Measurements from ENCODE around the gene TOE1. TPM values are rescaled to one million over a fixed set of nuclear protein-coding genes. Genes with fewer than 3 reads are reported as not detected.

Gene TOE1
- total and polyA plus RNA-seq, 2 of the 8 experiments (the other 6 are each of a cell fraction or from before 2014, with no cell fraction given), result 15.2 to 25.8 TPM

GRCh38 chr1:45346473-45346872 lies 6.5 kb downstream of the TOE1 start (continued):
- TF ChIP-seq CHD7 (IDR thresholded peaks at IDR 0.05; ENCODE audit: insufficient replicate concordance, low read length), result no peak
- TF ChIP-seq USF2 (IDR thresholded peaks at IDR 0.05; ENCODE audit: low read length), result no peak
- no peak for TF ChIP-seq GTF2F1 (IDR thresholded peaks at IDR 0.05; ENCODE audit: borderline replicate concordance, low read depth, low read length)
- no peak for TF ChIP-seq TAF1 (IDR thresholded peaks at IDR 0.05; ENCODE audit: low read depth, low read length)
- no peak for TF ChIP-seq CHD2 (IDR thresholded peaks at IDR 0.05; ENCODE audit: low read length)
- no peak for TF ChIP-seq KDM1A (IDR thresholded peaks at IDR 0.05; ENCODE audit: borderline replicate concordance, low read length)
- no peak for TF ChIP-seq EP300 (IDR thresholded peaks at IDR 0.05; ENCODE audit: borderline replicate concordance in 1 of 2, low read depth in 2 of 2, low read length in 2 of 2)
- no peak for TF ChIP-seq CTCF (IDR thresholded peaks at IDR 0.05; ENCODE audit: control extremely low read depth in 1 of 3, insufficient read depth in 1 of 3, low read depth in 1 of 3, low read length in 3 of 3)
